Measurements from ENCODE around the gene RNF187. TPM values are rescaled to one million over a fixed set of nuclear protein-coding genes. Genes with fewer than 3 reads are reported as not detected.

RNF187 gene
- total and polyA plus RNA-seq, 2 experiments from 2014 or later, result 38.8 to 81.9 TPM

DNA sequence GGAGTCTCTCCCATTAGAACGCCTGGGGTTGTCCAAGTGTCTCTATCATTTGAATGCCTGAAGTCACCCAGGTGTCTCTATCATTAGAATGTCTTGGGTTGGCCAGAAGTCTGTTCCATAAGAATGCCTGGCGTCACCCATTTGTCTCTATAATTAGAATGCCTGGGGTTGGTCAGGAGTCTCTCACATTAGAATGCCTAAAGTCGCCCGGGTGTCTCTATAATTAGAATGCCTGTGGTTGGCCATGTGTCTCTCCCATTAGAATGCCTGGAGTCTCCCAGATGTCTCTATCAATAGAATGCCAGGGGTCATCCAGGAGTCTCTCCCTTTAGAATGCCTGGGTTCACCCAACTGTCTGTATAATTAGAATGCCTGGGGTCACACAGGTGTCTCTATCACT lies 54.5 kb downstream of the RNF187 start:
- H3K9me3 ChIP-seq (ENCODE audit: low read depth), result no peaks in the 10 kb centered on the region
- no peak for TF ChIP-seq EZH2 (IDR thresholded peaks at IDR 0.05; ENCODE audit: insufficient read depth, poor library complexity, severe bottlenecking)

DNA sequence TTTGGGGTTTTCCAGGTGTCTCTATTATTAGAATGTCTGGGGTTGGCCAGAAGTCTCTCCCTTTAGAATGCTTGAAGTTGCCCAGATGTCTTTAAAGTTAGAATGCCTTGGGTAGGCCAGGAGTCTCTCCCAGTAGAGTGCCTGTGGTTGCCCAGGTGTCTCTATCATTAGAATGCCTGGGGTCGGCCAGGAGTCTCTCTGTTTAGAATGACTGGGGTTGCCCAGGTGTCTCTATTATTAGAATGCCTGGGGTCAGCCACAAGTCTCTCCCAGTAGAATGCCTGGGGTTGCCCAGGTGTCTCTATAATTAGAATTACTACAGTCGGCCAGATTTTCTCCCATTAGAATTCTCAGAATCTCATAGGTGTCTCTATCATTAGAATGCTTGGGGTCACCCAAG lies 55.2 kb downstream of the RNF187 start:
- no peaks in the 10 kb centered on the region for H3K79me2 ChIP-seq (ENCODE audit: insufficient read depth)
- no peak overlapping the region for H3K9ac ChIP-seq
- no peak overlapping the region for H3K27ac ChIP-seq
- TF ChIP-seq EZH2 (IDR thresholded peaks at IDR 0.05; ENCODE audit: insufficient read depth, poor library complexity, severe bottlenecking), result no peak
- TF ChIP-seq EZH2phosphoT487 (IDR thresholded peaks at IDR 0.05; ENCODE audit: insufficient read depth, low read depth), result no peak
- H2AFZ ChIP-seq, result no peak overlapping the region
- in situ Hi-C loops (cut with MboI), result no loop called here
- no peaks in the 10 kb centered on the region for H4K20me1 ChIP-seq (ENCODE audit: insufficient read depth)
- no peaks in the 10 kb centered on the region for H3K4me1 ChIP-seq (ENCODE audit: insufficient read depth)
- no peaks in the 10 kb centered on the region for H3K9me3 ChIP-seq (ENCODE audit: low read depth)
- no peak for DNase-seq
- H3K27me3 ChIP-seq (replicated peaks; ENCODE audit: insufficient read depth), result no peaks in the 10 kb centered on the region
- 10 to 22% methylated on average over 2 of the region's 2 CpGs for WGBS, 2 experiments (ENCODE audit: low coverage in 1 of 2, low lambda C conversion rate in 2 of 2, missing lambda C conversion rate in 2 of 2)
- no peaks in the 10 kb centered on the region for H3F3A ChIP-seq (ENCODE audit: insufficient read depth)
- H3K4me2 ChIP-seq (ENCODE audit: unreplicated experiment), result no peak overlapping the region
- H3K9me2 ChIP-seq (ENCODE audit: insufficient read depth), result no peaks in the 10 kb centered on the region
- no peaks in the 10 kb centered on the region for H3K36me3 ChIP-seq (ENCODE audit: low read depth)
- H3K4me3 ChIP-seq, result no peak overlapping the region

More for the DNA sequence above, 54.5 kb downstream of the RNF187 start:
- H3K4me3 ChIP-seq, result no peak overlapping the region
- no peak overlapping the region for H3K4me2 ChIP-seq (ENCODE audit: unreplicated experiment)
- no peaks in the 10 kb centered on the region for H3K27me3 ChIP-seq (replicated peaks; ENCODE audit: insufficient read depth)
- H4K20me1 ChIP-seq (ENCODE audit: insufficient read depth), result no peaks in the 10 kb centered on the region
- no peaks in the 10 kb centered on the region for H3K36me3 ChIP-seq (ENCODE audit: low read depth)
- DNase-seq, result no peak
- in situ Hi-C loops (cut with MboI), result no loop called here
- no peak overlapping the region for H3K27ac ChIP-seq
- H3K9me2 ChIP-seq (ENCODE audit: insufficient read depth), result no peaks in the 10 kb centered on the region
- H3K79me2 ChIP-seq (ENCODE audit: insufficient read depth), result no peaks in the 10 kb centered on the region
- H3K9ac ChIP-seq, result no peak overlapping the region
- H3F3A ChIP-seq (ENCODE audit: insufficient read depth), result no peaks in the 10 kb centered on the region
- no peaks in the 10 kb centered on the region for H3K4me1 ChIP-seq (ENCODE audit: insufficient read depth)
- WGBS, 2 experiments (ENCODE audit: low coverage in 1 of 2, low lambda C conversion rate in 2 of 2, missing lambda C conversion rate in 2 of 2), result 26 to 41% methylated on average over 4 of the region's 4 CpGs
- no peak overlapping the region for H2AFZ ChIP-seq

DNA sequence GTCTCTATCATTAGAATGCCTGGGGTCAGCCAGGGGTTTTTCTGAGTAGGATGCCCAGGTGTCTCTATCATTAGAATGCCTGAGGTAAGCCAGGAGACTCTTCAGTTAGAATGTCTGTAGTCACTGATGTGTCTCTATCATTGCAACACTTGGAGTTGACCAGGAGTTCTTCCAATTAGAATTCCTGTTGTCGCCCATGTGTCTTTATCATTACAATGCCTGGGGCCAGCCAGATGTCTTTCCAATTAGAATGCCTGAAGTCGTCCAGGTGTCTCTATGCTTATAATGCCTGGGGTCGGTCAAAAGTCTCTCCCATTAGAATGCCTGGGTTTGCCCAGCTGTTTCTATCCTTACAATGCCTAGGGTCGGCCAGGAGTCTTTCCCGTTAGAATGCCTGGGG lies 55.8 kb downstream of the RNF187 start:
- no peak overlapping the region for H3K9ac ChIP-seq
- H3K9me2 ChIP-seq (ENCODE audit: insufficient read depth), result no peaks in the 10 kb centered on the region
- H4K20me1 ChIP-seq (ENCODE audit: insufficient read depth), result no peaks in the 10 kb centered on the region
- no peaks in the 10 kb centered on the region for H3K79me2 ChIP-seq (ENCODE audit: insufficient read depth)
- no peaks in the 10 kb centered on the region for H3F3A ChIP-seq (ENCODE audit: insufficient read depth)
- H3K9me3 ChIP-seq (ENCODE audit: low read depth), result no peaks in the 10 kb centered on the region
- H2AFZ ChIP-seq, result no peak overlapping the region
- TF ChIP-seq EZH2 (IDR thresholded peaks at IDR 0.05; ENCODE audit: insufficient read depth, poor library complexity, severe bottlenecking) (no peak), EZH2phosphoT487 (IDR thresholded peaks at IDR 0.05; ENCODE audit: insufficient read depth, low read depth) (no peak)
- no peaks in the 10 kb centered on the region for H3K27me3 ChIP-seq (replicated peaks; ENCODE audit: insufficient read depth)
- DNase-seq, result no peak
- H3K4me3 ChIP-seq, result no peak overlapping the region
- 22 to 27% methylated on average over 5 of the region's 5 CpGs for WGBS, 2 experiments (ENCODE audit: low coverage in 1 of 2, low lambda C conversion rate in 2 of 2, missing lambda C conversion rate in 2 of 2)
- H3K4me2 ChIP-seq (ENCODE audit: unreplicated experiment), result no peak overlapping the region
- H3K36me3 ChIP-seq (ENCODE audit: low read depth), result no peaks in the 10 kb centered on the region
- in situ Hi-C loops (cut with MboI), result no loop called here
- H3K4me1 ChIP-seq (ENCODE audit: insufficient read depth), result no peaks in the 10 kb centered on the region
- H3K27ac ChIP-seq, result no peak overlapping the region

DNA sequence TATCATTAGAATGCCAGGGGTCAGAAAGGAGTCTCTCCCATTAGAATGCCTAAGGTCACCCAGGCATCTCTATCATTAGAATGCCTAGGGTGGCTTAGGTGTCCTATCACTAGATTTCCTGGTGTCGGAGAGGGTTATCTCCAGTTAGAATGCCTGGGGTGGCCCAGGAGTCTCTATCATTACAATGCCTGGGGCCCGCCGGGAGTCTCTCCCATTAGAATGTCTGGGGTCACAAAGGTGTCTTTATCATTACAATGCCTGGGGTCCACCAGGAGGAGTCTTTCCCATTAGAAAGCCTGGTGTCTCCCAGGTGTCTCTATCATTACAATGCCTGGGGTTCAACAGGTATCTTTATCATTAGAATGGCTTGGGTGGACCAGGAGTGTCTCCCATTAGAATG lies 56.2 kb downstream of the RNF187 start:
- WGBS, 2 experiments (ENCODE audit: low coverage in 1 of 2, low lambda C conversion rate in 2 of 2, missing lambda C conversion rate in 2 of 2), result 37 to 53% methylated on average over 3 of the region's 3 CpGs
- Histone ChIP-seq H3K9me2 (ENCODE audit: insufficient read depth) (no peaks in the 10 kb centered on the region), H4K20me1 (ENCODE audit: insufficient read depth) (no peaks in the 10 kb centered on the region), H3F3A (ENCODE audit: insufficient read depth) (no peaks in the 10 kb centered on the region), H3K4me2 (ENCODE audit: unreplicated experiment) (no peak overlapping the region), H3K27me3 (replicated peaks; ENCODE audit: insufficient read depth) (no peaks in the 10 kb centered on the region), H2AFZ (no peak overlapping the region), H3K9ac (no peak overlapping the region), H3K79me2 (ENCODE audit: insufficient read depth) (no peaks in the 10 kb centered on the region), H3K36me3 (ENCODE audit: low read depth) (no peaks in the 10 kb centered on the region), H3K9me3 (ENCODE audit: low read depth) (no peaks in the 10 kb centered on the region), H3K4me3 (no peak overlapping the region), H3K4me1 (ENCODE audit: insufficient read depth) (no peaks in the 10 kb centered on the region), H3K27ac (no peak overlapping the region)
- in situ Hi-C loops (cut with MboI), result no loop called here
- TF ChIP-seq EZH2phosphoT487 (IDR thresholded peaks at IDR 0.05; ENCODE audit: insufficient read depth, low read depth), result no peak
- TF ChIP-seq EZH2 (IDR thresholded peaks at IDR 0.05; ENCODE audit: insufficient read depth, poor library complexity, severe bottlenecking), result no peak
- no peak for DNase-seq
